HPDE6-E6E7 (cell line): ENCODE results near the gene ITGBL1.

Source experiments
- DNase-seq: peaks from one replicate; pipeline ENCODE4 v3.0.0; 2011; ENCODE audit warnings: missing footprints; ENCODE audit errors: extremely low spot score

ITGBL1 gene

DNA sequence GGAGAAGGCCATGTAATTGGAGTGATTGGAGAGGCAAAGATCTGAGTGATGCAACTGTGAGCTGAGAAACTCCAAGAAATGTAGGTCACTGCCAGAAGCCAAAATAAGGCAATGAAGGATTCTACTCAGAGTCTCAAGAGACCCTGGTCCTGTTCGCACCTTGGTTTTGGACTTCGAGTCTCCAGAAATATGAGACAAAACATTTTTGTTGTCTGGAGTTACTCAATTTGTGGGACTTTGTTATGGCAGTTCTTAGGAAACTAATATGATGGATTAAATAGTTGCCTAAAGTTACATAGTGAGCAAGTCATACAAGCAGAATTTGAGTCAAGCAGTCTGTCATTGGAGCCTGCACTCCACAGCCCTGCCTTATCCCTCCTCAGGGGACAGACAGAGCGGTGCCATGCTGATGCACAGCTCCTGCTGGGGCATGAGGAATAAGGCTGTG is 104.2 kb downstream of the ITGBL1 start:
- DNase-seq: no peak

DNA sequence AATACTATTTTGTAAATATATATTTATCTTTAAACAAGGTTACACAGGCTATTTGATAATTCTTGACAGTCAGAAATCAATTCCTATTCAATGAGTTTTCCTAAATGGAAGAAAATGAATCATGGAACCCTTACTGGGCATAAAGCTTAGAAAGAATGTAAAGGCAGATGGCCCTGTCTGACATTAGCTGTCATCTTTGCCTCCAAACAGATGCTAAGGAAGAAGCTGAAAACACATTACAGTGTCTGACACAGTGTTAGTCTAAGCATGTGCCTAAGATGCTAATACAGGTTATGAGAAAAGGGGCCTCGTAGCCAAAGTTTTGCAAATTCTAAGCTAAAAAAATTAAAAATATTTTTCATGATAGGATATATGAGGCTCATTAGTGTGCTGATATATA is 112.8 kb downstream of the ITGBL1 start:
- DNase-seq: no peak

GRCh38 chr13:101567841-101568240 is 115.4 kb downstream of the ITGBL1 start:
- no peak for DNase-seq

DNA sequence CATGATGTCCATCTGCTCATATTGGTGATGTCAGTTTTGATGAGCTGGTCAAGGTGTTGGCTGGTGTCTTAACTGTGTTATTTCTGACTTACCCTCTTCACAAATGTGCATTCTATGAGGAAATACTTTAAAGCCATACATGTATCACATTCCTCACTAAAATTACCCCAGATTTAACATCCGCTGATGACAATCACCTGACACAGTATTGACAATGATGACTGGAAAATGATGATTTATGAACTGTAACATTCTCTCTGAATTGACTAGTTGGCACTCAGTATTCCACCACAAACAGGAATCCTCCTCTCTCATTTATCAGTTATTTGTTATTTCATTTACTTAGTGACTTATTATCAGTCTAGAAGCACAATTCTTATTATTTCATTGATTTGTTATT is 117.3 kb downstream of the ITGBL1 start:
- no peak for DNase-seq

GRCh38 chr13:101570410-101570809 is 117.9 kb downstream of the ITGBL1 start:
- no peak for DNase-seq

GRCh38 chr13:101572456-101572855 is 120.0 kb downstream of the ITGBL1 start:
- DNase-seq: no peak

GRCh38 chr13:101575581-101575980 is 123.1 kb downstream of the ITGBL1 start:
- no peak for DNase-seq

DNA sequence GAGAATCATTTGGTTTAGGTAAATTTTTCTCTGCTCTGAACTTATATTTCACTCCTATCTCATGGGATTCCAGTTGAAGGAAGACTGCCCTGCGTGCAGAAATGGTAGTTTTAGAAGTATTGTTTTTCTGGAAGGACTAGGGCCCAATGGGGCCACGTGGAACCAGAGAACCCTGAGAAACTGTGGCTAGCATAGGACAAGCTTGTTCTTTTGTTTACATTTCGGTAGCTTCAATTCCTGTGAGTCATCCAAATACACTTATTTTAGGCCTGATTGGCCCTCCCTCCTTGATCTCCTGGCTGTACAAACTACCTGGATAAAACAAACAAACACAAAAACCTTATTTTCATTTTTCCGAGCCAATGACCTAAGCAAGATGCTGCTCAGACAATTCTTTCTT is 124.0 kb downstream of the ITGBL1 start:
- DNase-seq: no peak

- no peak for DNase-seq
These were observed 124.5 kb downstream of the ITGBL1 start for GRCh38 chr13:101576977-101577376.

GRCh38 chr13:101579281-101579802 is 126.9 kb downstream of the ITGBL1 start:
- DNase-seq: no peak

- DNase-seq: no peak
These were observed 131.9 kb downstream of the ITGBL1 start for GRCh38 chr13:101584331-101584730.

DNA sequence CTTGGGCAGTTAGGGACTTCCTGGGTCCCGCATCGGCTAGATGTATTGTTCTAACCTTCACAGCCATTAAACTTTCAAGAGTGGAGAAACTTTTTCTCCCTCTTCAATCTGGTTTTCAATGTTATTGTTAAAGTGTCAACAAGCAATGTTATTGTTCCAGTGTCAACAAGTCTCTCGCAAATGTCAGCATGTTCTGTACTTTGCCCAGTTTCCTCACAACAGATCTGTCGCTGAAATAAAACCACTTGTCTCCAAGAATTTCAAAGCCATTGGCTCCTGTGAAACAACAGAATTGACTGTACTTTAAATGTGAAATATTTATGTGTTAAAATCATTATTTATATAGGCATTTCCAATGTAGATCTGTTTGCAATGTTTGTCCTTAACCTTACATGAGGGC is 138.0 kb downstream of the ITGBL1 start:
- no peak for DNase-seq

GRCh38 chr13:101594936-101595335 is 142.5 kb downstream of the ITGBL1 start:
- no peak for DNase-seq

- no peak for DNase-seq
These were observed 144.3 kb downstream of the ITGBL1 start for GRCh38 chr13:101596803-101597202.

- no peak for DNase-seq
These were observed 159.3 kb downstream of the ITGBL1 start for GRCh38 chr13:101611491-101612475.

GRCh38 chr13:101612735-101613134 is 160.3 kb downstream of the ITGBL1 start:
- DNase-seq: no peak

GRCh38 chr13:101614491-101614890 is 162.0 kb downstream of the ITGBL1 start:
- no peak for DNase-seq

- DNase-seq: no peak
These were observed 166.1 kb downstream of the ITGBL1 start for GRCh38 chr13:101618440-101619187.

DNA sequence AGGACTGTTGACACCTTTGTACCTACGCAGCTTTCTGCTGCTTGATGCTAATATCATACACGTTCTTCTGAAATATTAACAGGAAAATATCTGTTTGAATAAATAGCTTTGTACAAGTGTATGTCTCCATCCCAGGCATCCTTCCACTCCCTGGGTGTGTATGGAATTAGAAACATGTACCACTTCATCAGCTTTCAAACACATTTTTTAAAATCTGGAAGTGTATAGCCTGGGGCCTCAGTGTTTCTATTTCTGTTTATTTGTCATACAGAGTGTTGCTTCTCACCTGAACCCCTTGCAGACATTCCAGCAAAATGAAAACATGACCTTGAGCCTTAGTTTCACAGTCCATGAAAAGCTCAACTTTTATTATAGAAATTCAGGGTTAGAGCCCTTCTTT is 168.6 kb downstream of the ITGBL1 start:
- no peak for DNase-seq

DNA sequence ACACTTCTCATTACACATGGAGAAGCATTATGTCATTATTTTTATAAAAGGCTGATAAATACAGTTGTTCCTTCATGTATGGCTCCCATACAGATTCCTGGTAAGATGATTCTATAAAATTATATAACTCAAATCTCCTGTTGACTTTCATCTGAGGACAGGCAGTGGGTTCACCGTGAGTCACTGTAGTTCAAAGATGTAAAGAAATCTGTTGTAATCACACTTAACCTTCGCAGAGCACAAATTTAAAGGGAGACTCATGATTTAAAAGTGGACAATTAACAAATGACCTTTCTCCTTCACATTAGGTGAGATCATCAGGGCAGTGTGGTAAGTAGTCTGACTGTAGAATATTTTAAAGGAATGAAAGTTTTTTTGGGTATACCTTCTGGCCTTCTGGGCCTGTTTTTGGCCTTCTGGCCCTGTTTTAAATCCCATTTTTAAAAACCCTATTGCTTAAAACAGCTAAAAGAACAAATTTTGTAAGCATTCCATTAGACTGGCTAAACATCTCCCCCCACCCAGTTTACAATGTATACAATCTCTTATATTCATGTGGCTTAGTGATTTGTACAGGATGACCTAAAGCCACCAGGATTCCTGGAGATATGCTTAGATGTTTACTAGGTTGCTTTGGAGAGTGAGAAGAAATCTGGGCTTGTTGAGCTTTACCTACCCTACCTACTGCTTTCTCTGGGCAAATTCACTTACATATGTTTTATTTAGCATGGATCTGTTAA is 171.2 kb downstream of the ITGBL1 start:
- no peak for DNase-seq

DNA sequence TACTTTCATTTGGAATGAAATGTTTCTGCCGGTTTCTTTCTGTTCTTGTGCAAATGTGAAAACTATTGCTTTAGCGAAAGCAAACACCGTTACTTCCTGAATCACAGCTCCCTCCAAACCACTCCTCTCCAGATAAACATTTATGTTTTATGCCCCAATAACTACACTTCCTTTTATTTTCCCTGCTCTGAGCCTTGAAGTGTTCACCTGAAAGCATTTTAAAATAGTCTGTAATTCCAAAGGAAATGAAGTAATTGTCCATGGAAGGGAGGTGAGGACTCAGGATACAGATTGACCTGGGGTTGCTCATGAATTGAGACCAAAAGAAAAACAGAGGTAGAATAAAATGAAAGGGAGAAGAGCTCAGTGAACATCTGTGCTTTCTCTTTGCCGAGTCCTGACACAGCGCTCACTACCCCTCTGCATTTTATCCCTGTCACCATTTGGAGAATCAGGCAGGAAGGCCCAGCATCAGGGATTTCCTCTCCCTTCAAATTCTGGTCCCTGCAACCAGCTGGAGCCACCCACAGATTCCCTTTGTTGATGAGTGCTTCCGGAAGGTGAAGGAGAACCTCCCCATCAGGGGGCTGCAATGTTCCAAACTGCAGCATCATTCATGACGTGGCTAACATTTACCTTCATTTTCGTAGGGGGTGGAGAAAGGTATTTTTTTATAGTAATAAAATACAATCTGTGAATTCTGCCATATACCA is 171.9 kb downstream of the ITGBL1 start:
- no peak for DNase-seq
